Ovary (tissue), 9 donors: Measurements from ENCODE around the gene ETFA. TPM values are rescaled to one million over a fixed set of nuclear protein-coding genes. Genes with fewer than 3 reads are reported as not detected.

Source experiments
- DNase-seq, 5 donors: peaks; one replicate each; pipeline ENCODE4 v3.0.0-alpha.2; 2019 to 2020
- H3K27ac ChIP-seq, 2 donors: fragments of 200-600 bp; one replicate each; pipeline versions ENCODE4 v1.5.1 to v1.8.0; 2019 to 2022
- H3K27me3 ChIP-seq: fragments of 200-600 bp; one replicate; pipeline ENCODE4 v1.8.0; 2022
- H3K36me3 ChIP-seq: fragments of 200-600 bp; sonication (generic); one replicate; pipeline ENCODE4 v1.5.1; 2019
- H3K4me1 ChIP-seq: one replicate; pipeline ENCODE4 v1.8.1; 2013; ENCODE audit warnings: mild to moderate bottlenecking, moderate library complexity; ENCODE audit not compliant: insufficient read depth
- H3K4me3 ChIP-seq: fragments of 200-600 bp; sonication (generic); one replicate; pipeline ENCODE4 v1.5.1; 2017
- H3K9me3 ChIP-seq, 2 donors: fragments of 200-600 bp in 1 of 2; sonication (generic) in 1 of 2; one replicate each; pipeline versions ENCODE4 v1.5.1 to v1.8.1; 2013 to 2019; ENCODE audit warnings: mild to moderate bottlenecking in 1 of 2, moderate library complexity in 1 of 2
- EP300 ChIP-seq: sonication (generic); formaldehyde crosslinking; IDR thresholded peaks from one replicate; pipeline ENCODE4 v1.6.1; 2017; ENCODE audit warnings: antibody characterized with exemption
- POLR2A ChIP-seq: fragments of 450-650 bp; IDR thresholded peaks from one replicate; pipeline ENCODE4 v1.6.1; 2017; ENCODE audit warnings: antibody characterized with exemption, mild to moderate bottlenecking, moderate library complexity
- WGBS, 3 donors: extraction: QIAGEN DNeasy Blood & Tissue Kit in 1 of 3; methylation state at CpG; one replicate each; pipeline versions ENCODE4 v1.1.5 to v1.1.7; 2013 to 2017; 5-methylcytosine and 5-hydroxymethylcytosine counted together
- intact Hi-C, 4 donors: fragments of 100-400 bp; cut with DNase I; formaldehyde crosslinking; loops; one replicate each; pipeline versions ENCODE4 v1.11.0 to v1.15.1; 2022 to 2023
- polyA plus RNA-seq, 2 donors: library from polyadenylated mRNA; stranded (reverse); fragments of 200-250 nt in 1 of 2; fragments of 350-450 nt in 1 of 2; fragmentation: Illumina TruSeq in 1 of 2; extraction: RNeasy Lipid Tissue Mini Kit (QIAGEN cat#74804) in 1 of 2; gene quantifications; one replicate each; pipeline ENCODE4 v1.2.3, GENCODE V29; 2013 to 2014
- total RNA-seq, 7 donors: library from RNA; depleted of rRNA in 2 of 7; stranded (reverse); fragments of >200 nt in 2 of 7; fragmentation: NEBNext Ultra II Directional in 3 of 7; extraction: Animal tissue kit (Norgen Biotek cat#: 25700) in 3 of 7; gene quantifications; one replicate each; pipeline versions ENCODE4 v1.1.0 to v1.2.4, GENCODE V29; 2016 to 2023
- TF ChIP-seq, protein P1 (sequence below), 3 donors: fragments of 450-650 bp in 2 of 3; fragments of 200-600 bp in 1 of 3; IDR thresholded peaks; one replicate each; pipeline versions ENCODE4 v1.5.1 to v1.8.0; 2016 to 2022; ENCODE audit warnings: antibody characterized with exemption in 3 of 3, mild to moderate bottlenecking in 1 of 3
- donor health status: DM: no; HTN: no; CAD: no; lungs with moderate emphysema.
- donor health status: DM: no; HTN: no; CAD: no.
- donor health status: Bipolar disorder and iron deficiency.
- donor health status: DM: yes; HTN: yes; CAD: no.
- donor health status: DM: no; HTN: no; CAD: no.
- donor health status: DM: yes; HTN: yes; CAD: no.

The ETFA gene
- total and polyA plus RNA-seq, 9 donors, result 45.8 to 97.4 (median 71.7) TPM

DNA sequence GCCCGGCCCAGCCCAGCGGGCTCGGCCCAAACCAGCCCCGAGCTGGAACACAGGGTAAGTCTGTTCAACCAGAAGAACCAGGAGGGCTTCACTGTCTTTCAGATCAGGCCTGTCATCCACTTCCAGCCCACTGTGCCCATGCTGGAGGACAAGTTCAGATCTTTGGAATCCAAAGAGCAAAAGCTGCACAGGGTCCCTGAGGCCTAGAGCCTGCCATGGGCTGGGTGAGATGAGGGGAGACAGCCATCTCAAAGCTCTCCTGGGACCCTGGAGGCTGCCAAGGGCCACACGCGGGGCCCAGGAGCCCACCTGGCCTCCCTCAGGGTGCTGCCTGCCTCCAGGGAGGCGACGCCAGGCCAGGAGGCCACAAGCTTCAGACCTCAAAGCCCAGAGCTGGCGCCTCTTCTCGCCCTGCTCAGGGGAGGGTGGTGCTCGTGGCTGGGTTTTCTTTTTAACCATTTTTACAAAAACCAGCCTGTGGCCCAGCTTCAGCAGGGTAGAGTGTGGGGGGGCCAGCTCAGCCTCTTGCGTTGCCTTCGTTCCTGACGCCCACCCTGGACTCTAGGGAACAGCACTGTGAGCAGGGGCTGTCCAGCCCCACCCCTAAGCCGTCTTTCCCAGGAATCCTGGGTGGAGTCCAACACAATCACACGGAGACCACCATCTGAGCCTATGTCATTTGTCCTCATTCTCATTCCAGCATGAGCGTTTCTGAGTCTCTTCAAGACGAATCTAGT is 107.0 kb downstream of the ETFA start:
- H3K4me1 ChIP-seq, result no peaks in the 10 kb centered on the region
- no peak for DNase-seq
- intact Hi-C loops, result no loop called here
- no peak overlapping the region for H3K4me3 ChIP-seq
- H3K36me3 ChIP-seq, result no peaks in the 10 kb centered on the region
- TF ChIP-seq EP300 (no peak), POLR2A (no peak)
- TF ChIP-seq, protein P1, sequence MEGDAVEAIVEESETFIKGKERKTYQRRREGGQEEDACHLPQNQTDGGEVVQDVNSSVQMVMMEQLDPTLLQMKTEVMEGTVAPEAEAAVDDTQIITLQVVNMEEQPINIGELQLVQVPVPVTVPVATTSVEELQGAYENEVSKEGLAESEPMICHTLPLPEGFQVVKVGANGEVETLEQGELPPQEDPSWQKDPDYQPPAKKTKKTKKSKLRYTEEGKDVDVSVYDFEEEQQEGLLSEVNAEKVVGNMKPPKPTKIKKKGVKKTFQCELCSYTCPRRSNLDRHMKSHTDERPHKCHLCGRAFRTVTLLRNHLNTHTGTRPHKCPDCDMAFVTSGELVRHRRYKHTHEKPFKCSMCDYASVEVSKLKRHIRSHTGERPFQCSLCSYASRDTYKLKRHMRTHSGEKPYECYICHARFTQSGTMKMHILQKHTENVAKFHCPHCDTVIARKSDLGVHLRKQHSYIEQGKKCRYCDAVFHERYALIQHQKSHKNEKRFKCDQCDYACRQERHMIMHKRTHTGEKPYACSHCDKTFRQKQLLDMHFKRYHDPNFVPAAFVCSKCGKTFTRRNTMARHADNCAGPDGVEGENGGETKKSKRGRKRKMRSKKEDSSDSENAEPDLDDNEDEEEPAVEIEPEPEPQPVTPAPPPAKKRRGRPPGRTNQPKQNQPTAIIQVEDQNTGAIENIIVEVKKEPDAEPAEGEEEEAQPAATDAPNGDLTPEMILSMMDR (IDR thresholded peaks at IDR 0.05), result no peak
- no peaks in the 10 kb centered on the region for H3K27me3 ChIP-seq
- H3K27ac ChIP-seq, result no peak overlapping the region
- H3K9me3 ChIP-seq, result no peaks in the 10 kb centered on the region
- WGBS, 3 donors, result 81 to 87% (median 86%) methylated on average over 18 of the region's 18 CpGs

DNA sequence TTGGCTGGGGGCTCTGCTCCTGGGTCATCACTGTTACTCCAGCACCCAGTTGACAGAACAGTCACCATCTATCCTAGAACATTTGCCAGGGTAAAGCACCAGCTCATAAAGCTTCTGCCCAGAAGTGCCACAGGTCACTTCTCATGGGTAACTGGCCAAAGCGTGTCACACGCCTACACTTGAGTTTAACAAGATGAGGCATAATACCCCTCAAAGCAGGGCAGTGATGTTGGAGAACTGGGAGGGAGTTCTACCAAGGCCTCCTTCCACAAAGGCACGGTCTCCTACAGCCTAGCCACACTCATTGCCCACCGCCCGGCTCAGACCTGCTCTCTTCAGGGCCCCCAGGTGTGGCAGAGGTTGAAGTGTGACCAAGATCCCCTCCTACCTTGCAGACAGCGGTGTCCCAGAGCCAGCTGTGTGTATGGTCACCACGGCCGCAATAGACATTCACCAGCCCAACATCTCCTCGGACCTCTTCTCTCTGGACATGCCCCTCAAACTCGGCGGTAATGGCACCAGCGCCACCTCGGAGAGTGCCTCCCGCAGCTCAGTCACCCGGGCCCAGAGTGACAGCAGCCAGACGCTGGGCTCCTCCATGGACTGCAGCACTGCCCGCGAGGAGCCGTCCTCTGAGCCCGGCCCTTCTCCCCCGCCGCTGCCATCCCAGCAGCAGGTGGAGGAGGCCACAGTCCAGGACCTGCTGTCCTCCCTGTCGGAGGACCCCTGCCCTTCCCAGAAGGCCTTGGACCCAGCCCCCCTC is 107.7 kb downstream of the ETFA start:
- intact Hi-C loops, result no loop called here
- Histone ChIP-seq H3K4me3 (no peak overlapping the region), H3K4me1 (no peaks in the 10 kb centered on the region), H3K36me3 (no peaks in the 10 kb centered on the region), H3K27me3 (no peaks in the 10 kb centered on the region), H3K27ac (no peak overlapping the region), H3K9me3 (no peaks in the 10 kb centered on the region)
- TF ChIP-seq, protein P1 (IDR thresholded peaks at IDR 0.05), result no peak
- TF ChIP-seq POLR2A (no peak), EP300 (no peak)
- no peak for DNase-seq
- WGBS, 3 donors, result 88 to 95% (median 95%) methylated on average over 22 to 23 of the region's 23 CpGs

GRCh38 chr15:76201536-76202255 is 109.6 kb downstream of the ETFA start:
- no peak for TF ChIP-seq POLR2A
- no peak for TF ChIP-seq EP300
- TF ChIP-seq, protein P1 (IDR thresholded peaks at IDR 0.05), result no peak
- H3K27me3 ChIP-seq, result no peaks in the 10 kb centered on the region
- no peaks in the 10 kb centered on the region for H3K9me3 ChIP-seq
- H3K4me1 ChIP-seq, result peaks cover 4% of the 10 kb centered on the region
- 82 to 90% (median 88%) methylated on average over 5 to 6 of the region's 6 CpGs for WGBS, 3 donors
- DNase-seq, result no peak
- H3K36me3 ChIP-seq, result no peaks in the 10 kb centered on the region
- no peak overlapping the region for H3K4me3 ChIP-seq
- H3K27ac ChIP-seq, result no peak overlapping the region
- intact Hi-C loops, result no loop called here

DNA sequence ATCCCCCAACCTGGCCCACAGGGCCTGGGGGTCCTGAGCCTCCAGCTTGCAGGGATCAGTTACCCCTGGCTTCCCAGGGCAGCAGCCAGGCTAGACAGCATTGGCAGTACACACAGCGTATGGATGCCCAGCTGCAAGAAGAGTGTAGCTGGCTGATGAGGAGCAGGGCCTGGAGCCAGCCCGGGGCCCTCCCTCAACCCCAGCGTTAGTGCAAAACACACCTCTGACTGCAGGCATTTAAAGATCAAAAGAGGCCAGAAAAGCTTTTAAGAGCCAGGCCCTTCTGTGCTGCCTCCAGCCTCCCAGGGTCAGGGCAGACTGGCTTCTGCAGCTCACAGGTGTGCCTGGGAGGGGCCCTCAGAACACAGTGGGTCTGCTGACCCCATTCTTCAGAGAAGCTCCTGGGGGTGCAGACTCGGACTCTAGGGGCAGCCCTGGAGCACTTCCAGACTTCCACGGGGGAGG is 110.6 kb downstream of the ETFA start:
- WGBS, 3 donors, result 38 to 43% (median 39%) methylated on average over 5 of the region's 5 CpGs
- no peaks in the 10 kb centered on the region for H3K9me3 ChIP-seq
- no peak for TF ChIP-seq EP300
- no peak for TF ChIP-seq POLR2A
- TF ChIP-seq, protein P1 (IDR thresholded peaks at IDR 0.05), result no peak
- no peak for DNase-seq
- H3K4me3 ChIP-seq, result no peak overlapping the region
- H3K36me3 ChIP-seq, result no peaks in the 10 kb centered on the region
- H3K27ac ChIP-seq, result no peak overlapping the region
- H3K27me3 ChIP-seq, result no peaks in the 10 kb centered on the region
- peaks cover 8% of the 10 kb centered on the region for H3K4me1 ChIP-seq
- intact Hi-C loops, result no loop called here
